Panc1 (cell line): Measurements from ENCODE around the gene DEFB119. TPM values are rescaled to one million over a fixed set of nuclear protein-coding genes. Genes with fewer than 3 reads are reported as not detected.

Experiments
- ATAC-seq: fragments of 200-7000 bp; cut with Tn5 transposase; 2 replicates; pipeline ENCODE4 v1.9.1; 2020; ENCODE audit warnings: mild to moderate bottlenecking, moderate library complexity
- BruUV-seq: library from RNA; stranded (reverse); fragments of 400-500 nt; replicated peaks from 2 replicates; lab custom pipeline; 2021; lab: Mats Ljungman, UMichigan
- CTCF ChIA-PET: fragments of 300-600 bp; sonication (Branson Sonifier 250); formaldehyde crosslinking; loops from one replicate; lab custom pipeline; 2022; ENCODE audit warnings: antibody characterized with exemption; lab: Charles Lee
- POLR2A ChIA-PET: fragments of 300-600 bp; sonication (Branson Sonifier 250); formaldehyde crosslinking; loops from one replicate; lab custom pipeline; 2022; ENCODE audit warnings: antibody characterized with exemption; lab: Charles Lee
- DNase-seq: peaks from one replicate; pipeline ENCODE4 v3.0.0-alpha.2; 2010; ENCODE audit warnings: low read depth, low spot score
- H3K27ac ChIP-seq: 2 replicates; pipeline ENCODE4 v1.5.1; 2011; ENCODE audit warnings: mild to moderate bottlenecking, low read length, inconsistent platforms
- H3K27me3 ChIP-seq: fragments of 200-500 bp; sonication (Bioruptor generic); 2 replicates; pipeline ENCODE4 v1.6.0; 2014; ENCODE audit warnings: low read length, inconsistent platforms; ENCODE audit not compliant: control insufficient read depth, insufficient read depth
- H3K36me3 ChIP-seq: fragments of 200-500 bp; sonication (Bioruptor generic); 2 replicates; pipeline ENCODE4 v1.5.1; 2014; ENCODE audit warnings: inconsistent platforms, mild to moderate bottlenecking, low read length, moderate library complexity; ENCODE audit not compliant: control insufficient read depth, insufficient read depth
- H3K4me1 ChIP-seq: 2 replicates; pipeline ENCODE4 v1.5.1; 2011; ENCODE audit warnings: inconsistent platforms, mild to moderate bottlenecking, low read length, moderate library complexity; ENCODE audit not compliant: control insufficient read depth, insufficient read depth
- H3K4me3 ChIP-seq, 2 experiments: 2 replicates each; pipeline ENCODE4 v1.5.1; 2011 to 2012; ENCODE audit warnings: low read depth in 2 of 2, low read length in 2 of 2, mild to moderate bottlenecking in 2 of 2, inconsistent platforms in 1 of 2, moderate library complexity in 1 of 2
- H3K9me3 ChIP-seq: fragments of 200-500 bp; sonication (Bioruptor generic); 2 replicates; pipeline ENCODE4 v1.5.1; 2014; ENCODE audit warnings: low read depth, mild to moderate bottlenecking, inconsistent platforms, low read length, moderate library complexity; ENCODE audit not compliant: control insufficient read depth, insufficient read depth
- POLR2AphosphoS5 ChIP-seq: IDR thresholded peaks from 2 replicates; pipeline ENCODE4 v1.6.1; 2012; ENCODE audit warnings: mild to moderate bottlenecking, low read depth, low read length, moderate library complexity
- REST ChIP-seq, 2 experiments: IDR thresholded peaks; 2 replicates each; pipeline ENCODE4 v1.6.1; 2011 to 2012; ENCODE audit warnings: low read depth in 2 of 2, control low read depth in 1 of 2, low read length in 1 of 2, mild to moderate bottlenecking in 1 of 2, moderate library complexity in 1 of 2; ENCODE audit not compliant: insufficient read depth in 1 of 2
- SIN3A ChIP-seq: IDR thresholded peaks from 2 replicates; pipeline ENCODE4 v1.6.1; 2012; ENCODE audit warnings: low read depth, mild to moderate bottlenecking, low read length, moderate library complexity, borderline replicate concordance; ENCODE audit not compliant: insufficient read depth
- TCF7L2 ChIP-seq: IDR thresholded peaks from 2 replicates; pipeline ENCODE4 v1.6.1; 2011; ENCODE audit warnings: mild to moderate bottlenecking, low read depth, low read length, inconsistent platforms
- in situ Hi-C: cut with HindIII; loops from 2 replicates; pipeline ENCODE4 v1.10.0; 2016; ENCODE audit warnings: low sequenced_read_pairs, low pct_unique_long_range_greater_than_20kb
- intact Hi-C: fragments of 100-400 bp; cut with micrococcal nuclease; formaldehyde crosslinking; loops from one replicate; pipeline ENCODE4 v1.10.0; 2022; ENCODE audit not compliant: unreplicated experiment
- total RNA-seq: library from RNA; stranded (reverse); gene quantifications from one replicate; pipeline ENCODE4 v1.2.1, GENCODE V29; 2021; ENCODE audit not compliant: unreplicated experiment
- TF ChIP-seq, protein P1 (sequence below): fragments of 450-650 bp; IDR thresholded peaks from 2 replicates; pipeline ENCODE4 v1.5.1; 2017; ENCODE audit warnings: mild to moderate bottlenecking

DEFB119 gene
- total RNA-seq, 1 experiment from 2014 or later = not detected

DNA sequence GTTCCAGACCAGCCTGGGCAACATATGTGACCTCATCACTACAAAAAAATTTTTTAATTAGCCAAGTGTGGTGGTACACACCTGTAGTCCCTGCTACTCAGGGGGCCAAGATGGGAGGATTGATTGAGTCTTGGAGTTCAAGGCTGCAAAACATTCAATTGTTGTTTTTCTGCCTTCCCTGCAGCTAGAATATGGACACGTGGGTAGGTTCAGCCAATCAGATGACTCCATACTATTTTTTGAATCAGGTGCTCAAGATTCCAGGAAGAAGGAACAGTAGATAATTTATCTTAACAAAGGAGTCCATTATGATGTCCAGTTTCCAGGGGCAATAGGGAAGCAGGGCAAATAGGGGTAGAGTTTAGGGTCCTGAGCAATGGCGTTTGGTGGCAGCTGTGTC is 2.4 kb upstream of the DEFB119 start:
- in situ Hi-C loops = no loop called here
- POLR2A ChIA-PET = no interaction called here

DNA sequence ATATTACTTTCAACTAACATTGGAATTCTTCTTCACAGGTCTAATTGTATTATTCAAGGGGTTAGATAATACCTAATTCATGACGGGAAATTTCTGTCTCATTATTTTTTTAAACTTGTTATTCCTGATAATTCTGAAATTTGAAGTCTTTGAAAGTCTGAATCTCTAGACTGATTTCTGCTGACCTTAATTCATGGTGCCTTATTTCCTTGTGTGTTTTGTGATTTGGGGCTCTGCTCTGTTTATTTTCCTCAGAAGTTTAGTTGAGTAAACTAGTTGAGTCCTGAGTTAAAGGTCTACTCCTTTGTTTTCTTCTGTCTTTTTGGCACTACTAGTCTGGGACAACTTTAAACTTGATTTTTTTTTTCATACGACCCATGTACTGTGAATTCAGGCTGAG is 16.0 kb downstream of the DEFB119 start:
- ChIA-PET CTCF (no interaction called here), POLR2A (no interaction called here)
- intact Hi-C loops (loop anchor here (10.0 kb wide), 1 partner anchor 100 kb away; no protein-coding TSS in a partner anchor), in situ Hi-C loops (no loop called here)
- Histone ChIP-seq H3K36me3 (no peaks in the 10 kb centered on the region), H3K27ac (no peak overlapping the region), H3K4me1 (no peaks in the 10 kb centered on the region), H3K4me3 (no peak overlapping the region), H3K27me3 (peaks cover 22% of the 10 kb centered on the region), H3K9me3 (no peaks in the 10 kb centered on the region)
- no peak for ATAC-seq
- no TSS peak for BruUV-seq
- no peak for DNase-seq
- TF ChIP-seq TCF7L2 = no peak
- no peak for TF ChIP-seq SIN3A
- TF ChIP-seq, protein P1, sequence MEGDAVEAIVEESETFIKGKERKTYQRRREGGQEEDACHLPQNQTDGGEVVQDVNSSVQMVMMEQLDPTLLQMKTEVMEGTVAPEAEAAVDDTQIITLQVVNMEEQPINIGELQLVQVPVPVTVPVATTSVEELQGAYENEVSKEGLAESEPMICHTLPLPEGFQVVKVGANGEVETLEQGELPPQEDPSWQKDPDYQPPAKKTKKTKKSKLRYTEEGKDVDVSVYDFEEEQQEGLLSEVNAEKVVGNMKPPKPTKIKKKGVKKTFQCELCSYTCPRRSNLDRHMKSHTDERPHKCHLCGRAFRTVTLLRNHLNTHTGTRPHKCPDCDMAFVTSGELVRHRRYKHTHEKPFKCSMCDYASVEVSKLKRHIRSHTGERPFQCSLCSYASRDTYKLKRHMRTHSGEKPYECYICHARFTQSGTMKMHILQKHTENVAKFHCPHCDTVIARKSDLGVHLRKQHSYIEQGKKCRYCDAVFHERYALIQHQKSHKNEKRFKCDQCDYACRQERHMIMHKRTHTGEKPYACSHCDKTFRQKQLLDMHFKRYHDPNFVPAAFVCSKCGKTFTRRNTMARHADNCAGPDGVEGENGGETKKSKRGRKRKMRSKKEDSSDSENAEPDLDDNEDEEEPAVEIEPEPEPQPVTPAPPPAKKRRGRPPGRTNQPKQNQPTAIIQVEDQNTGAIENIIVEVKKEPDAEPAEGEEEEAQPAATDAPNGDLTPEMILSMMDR = no peak
- TF ChIP-seq POLR2AphosphoS5 = no peak
- no peak for TF ChIP-seq REST (IDR thresholded peaks at IDR 0.05; ENCODE audit: insufficient read depth in 1 of 2, low read depth in 2 of 2, low read length in 1 of 2)

More for the DNA sequence above, 2.4 kb upstream of the DEFB119 start:
- Histone ChIP-seq H3K27me3 (peaks cover 13% of the 10 kb centered on the region), H3K4me1 (no peaks in the 10 kb centered on the region), H3K4me3 (no peak overlapping the region), H3K27ac (no peak overlapping the region), H3K36me3 (no peaks in the 10 kb centered on the region), H3K9me3 (no peaks in the 10 kb centered on the region)
- ATAC-seq (no peak), DNase-seq (no peak)
- BruUV-seq = no TSS peak
- intact Hi-C loops = no loop called here
- TF ChIP-seq POLR2AphosphoS5 (no peak), SIN3A (no peak), TCF7L2 (no peak), REST (IDR thresholded peaks at IDR 0.05; ENCODE audit: insufficient read depth in 1 of 2, low read depth in 2 of 2, low read length in 1 of 2) (no peak)
- TF ChIP-seq, protein P1 = no peak
- CTCF ChIA-PET = no interaction called here
